Osteocyte (in vitro differentiated cells): ENCODE results near the gene CASP7. TPM values are rescaled to one million over a fixed set of nuclear protein-coding genes. Genes with fewer than 3 reads are reported as not detected.

Experiments used
- DNase-seq: peaks from one replicate; pipeline ENCODE4 v3.0.0; 2021; ENCODE audit warnings: mixed read lengths; ENCODE audit not compliant: unreplicated experiment; ENCODE audit errors: extremely low spot score
- H3K27ac Mint-ChIP-seq: one replicate; pipeline ENCODE4 v1.8.0; 2021; ENCODE audit warnings: mild to moderate bottlenecking, mixed read lengths; ENCODE audit not compliant: unreplicated experiment
- H3K27me3 Mint-ChIP-seq: one replicate; pipeline ENCODE4 v1.8.0; 2021; ENCODE audit warnings: mixed read lengths; ENCODE audit not compliant: unreplicated experiment
- H3K36me3 Mint-ChIP-seq: one replicate; pipeline ENCODE4 v1.8.0; 2021; ENCODE audit warnings: mixed read lengths; ENCODE audit not compliant: unreplicated experiment
- H3K4me1 Mint-ChIP-seq: one replicate; pipeline ENCODE4 v1.8.0; 2021; ENCODE audit warnings: mixed read lengths; ENCODE audit not compliant: unreplicated experiment
- H3K4me3 Mint-ChIP-seq: one replicate; pipeline ENCODE4 v1.8.0; 2021; ENCODE audit warnings: mild to moderate bottlenecking, moderate library complexity, mixed read lengths; ENCODE audit not compliant: unreplicated experiment
- H3K9me3 Mint-ChIP-seq: one replicate; pipeline ENCODE4 v1.8.0; 2021; ENCODE audit warnings: mixed read lengths; ENCODE audit not compliant: unreplicated experiment
- total RNA-seq: library from RNA; stranded (reverse); gene quantifications from 2 replicates; pipeline ENCODE4 v1.2.1, GENCODE V29; 2021
- TF ChIP-seq, protein P1 (sequence below): fragments of 200-600 bp; sonication (generic); IDR thresholded peaks from 2 replicates; pipeline ENCODE4 v1.5.0; 2021; ENCODE audit warnings: antibody characterized with exemption, mild to moderate bottlenecking, moderate library complexity

Gene CASP7
- total RNA-seq, 1 donor from 2014 or later: 30.1 TPM

DNA sequence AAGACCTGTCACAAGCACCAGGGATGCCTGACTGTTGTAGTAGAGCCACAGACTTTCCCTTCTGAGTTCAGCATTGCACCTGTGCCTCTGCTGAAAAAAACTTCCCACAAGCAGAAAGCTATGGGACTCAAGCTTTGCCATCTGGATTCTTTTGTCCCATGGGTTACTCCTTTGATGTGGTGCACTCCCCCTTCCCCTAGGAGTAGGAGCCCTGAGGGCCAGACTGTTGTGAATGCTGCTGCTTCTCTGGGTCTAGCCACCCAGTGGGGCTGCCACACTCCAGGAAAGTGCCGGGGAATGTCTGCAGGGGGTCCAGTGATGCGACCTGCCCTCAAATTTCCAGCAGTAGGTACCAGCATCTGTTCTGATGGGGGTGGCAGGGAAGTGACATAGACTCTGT, 11.7 kb downstream of the CASP7 start:
- H3K4me1 Mint-ChIP-seq: peaks cover 2% of the 10 kb centered on the region
- H3K9me3 Mint-ChIP-seq: peaks cover 24% of the 10 kb centered on the region
- H3K36me3 Mint-ChIP-seq: peaks cover 47% of the 10 kb centered on the region
- TF ChIP-seq, protein P1, sequence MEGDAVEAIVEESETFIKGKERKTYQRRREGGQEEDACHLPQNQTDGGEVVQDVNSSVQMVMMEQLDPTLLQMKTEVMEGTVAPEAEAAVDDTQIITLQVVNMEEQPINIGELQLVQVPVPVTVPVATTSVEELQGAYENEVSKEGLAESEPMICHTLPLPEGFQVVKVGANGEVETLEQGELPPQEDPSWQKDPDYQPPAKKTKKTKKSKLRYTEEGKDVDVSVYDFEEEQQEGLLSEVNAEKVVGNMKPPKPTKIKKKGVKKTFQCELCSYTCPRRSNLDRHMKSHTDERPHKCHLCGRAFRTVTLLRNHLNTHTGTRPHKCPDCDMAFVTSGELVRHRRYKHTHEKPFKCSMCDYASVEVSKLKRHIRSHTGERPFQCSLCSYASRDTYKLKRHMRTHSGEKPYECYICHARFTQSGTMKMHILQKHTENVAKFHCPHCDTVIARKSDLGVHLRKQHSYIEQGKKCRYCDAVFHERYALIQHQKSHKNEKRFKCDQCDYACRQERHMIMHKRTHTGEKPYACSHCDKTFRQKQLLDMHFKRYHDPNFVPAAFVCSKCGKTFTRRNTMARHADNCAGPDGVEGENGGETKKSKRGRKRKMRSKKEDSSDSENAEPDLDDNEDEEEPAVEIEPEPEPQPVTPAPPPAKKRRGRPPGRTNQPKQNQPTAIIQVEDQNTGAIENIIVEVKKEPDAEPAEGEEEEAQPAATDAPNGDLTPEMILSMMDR: no peak
- no peak overlapping the region for H3K4me3 Mint-ChIP-seq
- DNase-seq: no peak
- no peaks in the 10 kb centered on the region for H3K27me3 Mint-ChIP-seq
- no peak overlapping the region for H3K27ac Mint-ChIP-seq

DNA sequence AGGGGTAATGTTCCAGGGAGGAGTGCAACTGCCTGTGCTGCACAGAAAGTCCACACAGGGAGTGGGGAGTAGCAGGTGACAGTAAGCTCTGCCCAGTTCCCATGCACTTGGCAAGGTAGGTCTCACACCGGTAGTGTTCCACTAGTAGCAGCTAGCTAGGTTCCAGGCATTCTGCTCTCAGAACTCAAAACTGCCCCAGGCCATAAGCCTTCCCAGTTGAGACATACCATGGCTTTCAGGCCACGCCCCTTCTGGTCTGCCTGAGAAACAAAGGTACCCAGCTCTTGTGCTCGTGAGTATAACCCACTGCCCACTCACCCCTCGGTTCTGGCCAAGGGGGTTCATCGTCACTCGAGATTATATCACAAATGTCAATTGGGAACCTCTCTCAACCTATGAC, 12.6 kb downstream of the CASP7 start:
- Mint-ChIP-seq H3K4me1 (peaks cover 2% of the 10 kb centered on the region), H3K4me3 (no peak overlapping the region), H3K27ac (no peak overlapping the region), H3K36me3 (peaks cover 47% of the 10 kb centered on the region), H3K27me3 (no peaks in the 10 kb centered on the region), H3K9me3 (peaks cover 24% of the 10 kb centered on the region)
- DNase-seq: no peak
- TF ChIP-seq, protein P1: no peak

DNA sequence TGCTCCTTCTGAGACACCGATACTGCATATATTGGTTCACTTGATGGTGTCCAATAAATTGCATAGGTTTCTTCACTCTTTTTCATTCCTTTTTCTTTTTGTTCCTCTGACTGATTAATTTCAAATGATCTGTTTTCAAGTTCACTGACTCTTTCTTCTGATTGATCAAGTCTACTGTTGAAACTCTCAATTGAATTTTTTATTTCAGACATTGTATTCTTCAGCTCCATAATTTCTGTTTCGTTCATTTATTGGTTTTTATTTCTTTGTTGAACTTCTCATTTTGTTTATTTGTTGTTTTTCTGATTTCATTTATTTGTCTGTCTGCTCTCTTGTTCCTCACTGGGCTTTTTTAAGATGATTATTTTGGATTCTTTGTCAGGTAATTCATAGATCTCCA, 13.6 kb downstream of the CASP7 start:
- no peak for DNase-seq
- Mint-ChIP-seq H3K36me3 (peaks cover 42% of the 10 kb centered on the region), H3K4me3 (no peak overlapping the region), H3K9me3 (peaks cover 14% of the 10 kb centered on the region), H3K4me1 (peaks cover under 1% of the 10 kb centered on the region), H3K27me3 (no peaks in the 10 kb centered on the region), H3K27ac (no peak overlapping the region)
- TF ChIP-seq, protein P1: no peak

DNA sequence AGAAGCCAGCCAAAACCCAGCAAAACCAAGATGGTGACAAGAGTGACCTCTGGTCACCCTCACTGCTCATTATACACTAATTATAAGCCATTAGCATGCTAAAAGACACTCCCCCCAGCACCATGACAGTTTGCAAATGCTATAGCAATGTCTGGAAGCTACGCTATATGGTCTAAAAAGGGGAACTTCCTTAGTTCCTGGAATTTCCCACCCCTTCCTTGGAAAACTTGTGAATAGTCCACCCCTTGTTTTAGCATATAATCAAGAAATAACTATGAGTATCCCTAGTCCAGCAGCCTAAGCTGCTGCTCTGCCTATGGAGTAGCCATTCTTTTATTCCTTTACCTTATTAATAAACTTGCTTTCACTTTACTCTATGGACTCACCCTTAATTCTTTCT, 16.0 kb downstream of the CASP7 start:
- TF ChIP-seq, protein P1: no peak
- H3K27ac Mint-ChIP-seq: no peak overlapping the region
- peaks cover 8% of the 10 kb centered on the region for H3K9me3 Mint-ChIP-seq
- H3K4me3 Mint-ChIP-seq: no peak overlapping the region
- H3K27me3 Mint-ChIP-seq: no peaks in the 10 kb centered on the region
- DNase-seq: no peak
- H3K36me3 Mint-ChIP-seq: peaks cover 46% of the 10 kb centered on the region
- H3K4me1 Mint-ChIP-seq: no peaks in the 10 kb centered on the region

DNA sequence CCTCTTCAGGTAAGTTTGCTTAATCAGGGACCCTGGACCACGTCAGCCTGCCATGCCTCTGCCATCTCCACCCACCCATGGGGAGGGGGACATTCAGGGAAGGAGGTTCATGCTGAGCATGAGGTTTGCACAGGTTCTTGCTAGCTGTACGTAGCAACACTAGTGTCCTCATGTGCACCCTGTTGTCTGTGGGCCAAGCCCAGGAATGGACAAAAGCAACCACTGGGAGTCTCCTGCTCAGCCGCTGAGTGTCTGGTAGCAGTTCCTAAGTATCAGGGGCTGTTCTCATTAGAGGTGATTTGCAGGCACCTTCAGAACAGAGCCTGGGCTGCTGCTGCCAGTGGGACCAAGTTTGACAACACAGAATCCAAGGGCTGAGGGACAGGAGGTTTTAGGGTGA, 17.9 kb downstream of the CASP7 start:
- TF ChIP-seq, protein P1: no peak
- H3K27me3 Mint-ChIP-seq: no peaks in the 10 kb centered on the region
- peaks cover 8% of the 10 kb centered on the region for H3K9me3 Mint-ChIP-seq

More for the DNA sequence above, 17.9 kb downstream of the CASP7 start:
- H3K36me3 Mint-ChIP-seq: peaks cover 42% of the 10 kb centered on the region
- no peak overlapping the region for H3K4me3 Mint-ChIP-seq
- H3K27ac Mint-ChIP-seq: no peak overlapping the region
- no peak for DNase-seq
- no peaks in the 10 kb centered on the region for H3K4me1 Mint-ChIP-seq
